GM21381 (cell line): ENCODE data around the gene IL9.
"Not testable (repeated sequence)": the region's sequence is repeated elsewhere in the genome, so short reads cannot be mapped to it uniquely, and the experiment has no call there.

Experiments
- ATAC-seq: cut with Tn5 transposase; IDR thresholded peaks from one replicate; pipeline ENCODE4 v1.9.1; 2021; ENCODE audit warnings: mild to moderate bottlenecking, moderate library complexity; ENCODE audit not compliant: unreplicated experiment

The IL9 gene

DNA sequence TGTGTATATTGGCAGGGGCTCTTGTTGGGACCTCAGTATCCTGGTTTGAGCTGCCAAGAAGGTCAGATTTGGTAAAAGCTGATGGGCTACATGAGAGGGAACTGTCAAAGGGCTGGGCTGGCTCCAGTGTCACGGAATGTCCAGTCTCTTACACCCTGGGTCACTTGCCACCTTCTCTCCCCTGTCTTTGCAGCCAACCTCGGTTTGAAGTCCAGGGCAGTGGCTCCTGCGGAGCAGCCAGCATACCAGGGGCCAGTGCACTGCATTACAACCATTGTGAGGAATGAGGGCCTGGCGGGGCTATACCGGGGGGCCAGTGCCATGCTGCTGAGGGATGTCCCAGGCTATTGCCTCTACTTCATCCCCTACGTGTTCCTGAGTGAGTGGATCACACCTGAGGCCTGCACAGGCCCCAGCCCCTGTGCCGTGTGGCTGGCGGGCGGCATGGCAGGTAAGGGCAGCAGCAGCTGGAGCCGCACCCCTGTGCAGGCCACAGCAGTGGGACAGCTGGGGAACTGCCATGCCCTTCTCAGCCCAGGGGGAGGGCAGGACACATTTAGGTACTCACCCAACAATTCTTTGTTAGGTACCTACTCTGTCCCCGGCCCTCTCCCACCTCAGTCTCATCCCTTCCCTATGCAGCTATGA lies 24.2 kb downstream of the IL9 start:
- no peak for ATAC-seq

DNA sequence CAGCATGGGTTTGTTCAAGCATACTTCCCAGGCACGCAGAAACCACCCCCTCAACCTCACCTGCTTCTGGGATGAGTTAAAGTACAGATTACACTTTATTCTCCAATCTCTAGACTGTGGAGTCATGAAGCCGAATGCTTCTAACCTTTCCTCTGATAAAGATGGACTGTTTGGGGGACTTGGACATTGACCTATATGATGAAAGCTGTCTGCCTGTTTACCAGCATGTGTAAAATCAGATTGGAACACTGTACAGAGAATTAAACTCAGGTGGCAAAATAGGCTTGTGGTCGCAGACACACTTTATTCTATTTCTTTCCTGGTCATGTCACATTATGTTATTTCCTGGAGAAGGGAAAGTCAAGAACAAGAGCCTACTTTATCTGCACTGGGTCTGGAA lies 25.7 kb downstream of the IL9 start:
- ATAC-seq, result no peak

DNA sequence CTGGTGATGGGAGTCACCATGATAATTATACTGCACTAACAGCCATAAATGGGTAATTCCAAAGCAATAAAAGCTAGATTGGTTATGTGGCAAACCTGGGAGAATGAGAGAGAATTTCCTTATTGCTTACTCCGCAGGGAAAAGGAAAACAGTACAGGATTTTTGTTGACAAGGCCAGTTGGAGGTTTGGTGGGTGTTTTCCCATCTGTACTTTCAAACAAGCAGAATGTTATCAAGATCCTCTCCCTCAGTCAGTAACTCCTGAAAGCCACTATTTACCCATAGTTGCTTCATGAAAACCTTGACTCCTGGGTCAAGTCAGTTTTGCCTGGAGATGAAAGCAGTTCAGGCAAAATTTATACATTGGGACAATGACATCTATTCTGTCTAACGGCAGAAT lies 26.4 kb downstream of the IL9 start:
- no peak for ATAC-seq

DNA sequence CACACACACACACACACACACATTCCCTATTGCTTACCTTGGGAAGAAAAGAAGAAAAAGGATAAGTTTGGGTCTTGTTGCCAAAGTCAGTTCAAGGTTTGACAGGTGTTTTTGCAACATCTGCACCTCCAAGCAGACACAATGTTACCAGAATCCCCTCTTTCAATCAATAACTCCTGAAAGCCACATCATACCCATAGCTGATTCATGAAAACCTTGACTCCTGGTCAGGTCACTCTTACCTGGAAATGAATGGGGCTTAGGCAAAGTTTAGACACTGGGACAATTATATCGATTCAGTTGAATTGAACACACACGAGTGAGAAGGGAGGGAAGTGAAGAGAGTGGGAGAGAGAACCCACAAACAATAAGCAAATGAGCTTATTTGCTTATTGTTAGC lies 27.0 kb downstream of the IL9 start:
- no peak for ATAC-seq

DNA sequence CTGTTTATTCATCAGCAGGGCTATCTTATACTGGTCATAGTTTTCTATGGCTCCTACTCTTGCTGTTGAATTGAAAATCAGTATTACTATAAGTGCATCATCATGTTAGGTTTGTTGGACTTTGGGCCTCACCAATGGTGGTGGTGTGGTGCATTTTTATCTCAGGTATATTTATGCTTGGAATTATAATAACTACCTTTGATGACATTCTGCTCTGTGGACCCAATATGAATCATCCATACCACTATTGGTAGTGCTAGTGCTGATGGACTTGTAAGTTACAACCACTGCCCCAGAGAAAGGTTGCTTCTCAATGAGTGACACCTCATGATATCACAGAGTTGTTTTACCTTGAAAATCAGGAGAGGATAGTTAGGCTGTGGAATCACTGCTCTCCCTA lies 28.0 kb downstream of the IL9 start:
- no peak for ATAC-seq

DNA sequence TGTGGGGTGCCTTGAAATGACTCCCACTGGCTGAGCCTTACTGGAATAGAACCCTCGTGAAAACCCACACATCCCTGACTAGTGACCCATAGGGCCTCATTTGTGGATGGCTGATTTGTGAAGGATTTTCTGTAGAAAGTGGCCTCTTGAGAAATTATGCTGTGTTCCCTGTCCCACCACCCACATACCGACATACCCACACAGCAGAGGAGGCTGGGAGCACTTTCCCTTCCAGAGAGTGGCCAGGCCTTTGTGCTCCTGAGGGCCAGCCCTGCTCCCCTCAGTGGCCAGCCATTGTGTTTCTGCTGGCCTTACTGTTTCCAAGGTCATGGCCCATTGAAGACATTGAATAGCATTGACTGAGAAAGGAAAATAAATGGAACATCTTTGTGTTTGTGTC lies 29.6 kb downstream of the IL9 start:
- no peak for ATAC-seq

DNA sequence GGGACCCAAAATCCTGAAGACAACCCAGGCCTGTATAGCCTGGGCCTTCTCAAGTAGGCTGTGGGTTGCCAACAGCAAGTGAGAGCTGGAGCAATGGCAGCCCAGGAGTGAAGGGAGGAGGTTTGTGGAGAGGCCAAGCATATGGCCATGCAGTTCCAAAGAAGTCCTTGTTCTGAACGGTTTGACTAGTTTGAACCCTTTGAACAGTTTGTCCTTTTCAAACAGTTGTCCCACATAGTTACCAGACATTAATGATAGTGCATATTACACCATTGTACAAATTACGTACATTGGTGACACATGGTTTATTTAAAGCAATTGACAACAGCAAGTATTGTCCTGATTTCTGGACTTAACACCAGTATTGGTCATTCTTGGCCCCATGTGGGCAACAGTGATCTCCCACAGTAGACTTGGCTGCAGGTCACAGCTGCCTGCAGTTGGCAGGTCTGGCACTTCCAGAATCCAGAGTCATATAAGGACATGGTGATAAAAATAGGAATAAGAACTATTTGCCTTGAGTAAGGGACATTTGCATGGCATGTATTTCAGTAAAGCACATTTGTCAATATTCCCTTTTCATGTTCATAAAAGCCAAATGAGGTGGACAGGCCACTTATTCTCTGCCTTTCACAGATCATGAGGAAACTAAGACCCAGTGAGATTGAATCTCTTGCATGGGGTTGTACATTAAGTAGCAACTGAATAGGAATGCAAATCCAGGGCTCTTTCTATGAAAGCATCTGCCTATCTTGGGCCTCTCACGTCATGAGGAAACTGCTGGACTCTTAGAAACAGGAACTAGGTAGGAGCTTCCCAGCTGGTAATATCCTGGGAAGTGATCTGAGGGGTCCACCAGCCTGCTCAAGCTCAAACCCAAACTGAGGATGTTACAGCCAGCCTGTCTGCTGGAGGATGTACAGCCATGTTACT lies 30.9 kb downstream of the IL9 start:
- ATAC-seq, result no peak

DNA sequence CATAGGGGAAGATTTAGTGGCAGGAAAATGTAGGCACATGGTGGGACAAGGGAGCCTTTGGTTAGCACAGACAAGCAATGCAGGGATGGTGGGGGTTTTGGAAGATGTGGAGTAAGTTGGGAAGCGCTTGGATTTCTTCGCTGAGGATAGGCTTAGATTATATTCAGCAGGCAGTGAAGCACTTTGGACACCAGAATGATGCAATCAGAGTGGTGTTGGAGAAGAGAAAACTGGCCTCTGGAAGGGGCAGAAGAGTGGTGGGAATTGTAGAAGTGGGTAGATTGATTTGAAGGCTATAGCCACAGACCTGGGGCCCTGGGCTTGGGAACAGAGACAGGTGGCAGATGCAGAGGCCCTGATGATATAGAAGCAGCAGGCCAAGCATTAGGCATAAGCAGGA lies 32.9 kb downstream of the IL9 start:
- ATAC-seq, result no peak

DNA sequence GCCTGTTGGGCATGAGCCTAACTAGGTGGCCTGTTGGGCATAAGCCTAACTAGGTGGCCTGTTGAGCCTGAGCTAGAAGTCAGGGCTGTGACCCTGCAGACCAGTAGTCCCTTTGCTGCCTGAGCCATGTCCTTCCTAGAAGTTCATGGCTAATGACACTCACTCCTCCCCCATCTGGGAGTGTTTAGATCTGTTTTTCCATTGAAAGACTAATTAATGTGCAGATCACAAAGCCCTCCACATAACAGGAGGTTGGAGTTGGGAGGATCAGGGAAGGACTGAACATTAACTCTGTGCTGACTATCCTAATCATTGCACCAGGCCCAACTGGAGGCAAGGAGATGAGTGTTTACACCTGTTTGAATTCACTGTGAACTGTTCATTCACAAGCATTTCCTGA lies 33.6 kb downstream of the IL9 start:
- no peak for ATAC-seq

DNA sequence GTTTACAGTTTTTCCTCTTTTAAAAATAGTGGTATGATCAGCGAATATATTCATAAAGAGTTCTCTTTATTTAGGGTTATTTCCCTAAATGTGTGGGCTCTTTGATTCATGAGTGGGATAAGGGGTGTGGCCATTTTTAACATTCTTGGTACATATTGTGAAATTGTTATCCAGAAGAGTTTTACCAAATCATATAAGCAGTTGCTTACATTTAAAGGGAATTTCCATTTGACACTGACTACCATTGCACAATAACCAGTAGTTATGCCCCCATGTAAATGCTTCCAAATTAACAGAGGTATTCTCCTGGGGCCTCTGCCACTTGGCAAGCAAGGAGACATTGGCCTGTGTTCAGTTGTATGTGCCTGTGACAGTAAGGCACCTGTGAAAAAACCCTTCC lies 34.0 kb downstream of the IL9 start:
- no peak for ATAC-seq

DNA sequence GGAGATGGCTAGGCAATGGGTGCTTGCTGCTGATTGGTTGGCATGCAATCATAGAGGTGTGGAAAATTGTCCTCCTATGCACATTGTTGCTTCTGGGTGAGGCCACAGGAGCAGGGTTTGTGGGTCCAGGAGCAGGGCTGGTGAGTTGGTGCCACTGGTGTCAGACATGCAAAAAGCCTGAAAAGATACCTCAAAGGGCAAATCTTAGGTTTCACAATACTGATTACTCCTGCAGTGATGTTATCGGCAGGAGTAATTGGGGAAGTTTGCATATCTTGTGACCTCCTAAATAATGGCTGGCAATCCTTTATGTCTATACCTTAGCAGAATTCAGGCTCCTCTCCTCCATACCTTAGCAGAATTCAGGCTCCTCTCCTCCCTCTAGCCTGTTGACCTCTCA lies 36.0 kb downstream of the IL9 start:
- no peak for ATAC-seq

DNA sequence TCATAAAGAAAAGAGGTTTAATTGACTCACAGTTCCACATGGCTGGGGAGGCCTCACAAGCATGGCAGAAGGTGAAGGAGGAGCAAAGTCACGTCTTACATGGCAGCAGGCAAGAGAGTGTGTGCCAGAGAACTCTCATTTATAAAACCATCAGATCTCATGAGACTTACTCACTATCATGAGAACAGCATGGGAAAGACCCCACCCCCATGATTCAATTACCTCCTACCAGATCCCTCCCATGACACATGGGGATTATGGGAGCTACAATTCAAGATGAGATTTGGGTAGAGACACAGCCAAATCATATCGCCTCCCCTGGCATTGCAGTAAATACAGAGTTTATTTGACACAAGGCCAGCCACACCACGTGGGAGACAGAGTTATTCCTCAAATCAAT lies 36.5 kb downstream of the IL9 start:
- ATAC-seq, result not testable (repeated sequence)

DNA sequence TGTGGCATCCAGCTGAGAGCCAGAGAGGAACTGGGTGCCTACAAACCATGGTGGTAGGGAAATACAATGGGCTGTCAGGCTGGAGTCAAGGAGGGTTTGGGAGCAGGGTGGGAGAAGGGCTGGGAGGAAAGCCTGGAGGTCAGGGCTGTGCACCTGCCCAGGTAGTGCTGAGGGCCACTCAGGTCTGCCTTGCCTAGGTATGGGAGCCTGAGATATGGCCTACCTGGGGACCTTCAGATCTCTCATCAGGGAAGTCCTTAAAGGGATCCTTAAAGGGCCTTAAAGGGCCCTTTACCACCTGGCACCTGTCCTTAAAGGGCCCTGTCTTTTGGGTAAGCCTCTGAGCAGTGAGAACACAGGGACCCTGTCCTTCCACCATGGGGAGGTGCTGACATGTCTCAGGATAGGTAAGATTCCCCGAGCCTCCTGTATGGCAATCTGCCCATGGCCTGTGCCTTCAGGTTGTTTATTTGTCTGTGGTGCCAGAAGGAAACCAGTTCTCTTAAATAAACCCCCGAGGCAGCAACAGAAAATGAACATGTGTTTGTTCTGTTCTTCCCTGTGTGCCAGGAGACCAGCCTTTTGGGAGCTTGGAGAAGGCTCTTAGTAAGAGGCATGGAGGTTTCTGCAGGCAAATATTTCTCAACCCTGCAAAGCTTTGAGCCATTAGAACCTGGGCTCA lies 37.9 kb downstream of the IL9 start:
- ATAC-seq, result no peak

DNA sequence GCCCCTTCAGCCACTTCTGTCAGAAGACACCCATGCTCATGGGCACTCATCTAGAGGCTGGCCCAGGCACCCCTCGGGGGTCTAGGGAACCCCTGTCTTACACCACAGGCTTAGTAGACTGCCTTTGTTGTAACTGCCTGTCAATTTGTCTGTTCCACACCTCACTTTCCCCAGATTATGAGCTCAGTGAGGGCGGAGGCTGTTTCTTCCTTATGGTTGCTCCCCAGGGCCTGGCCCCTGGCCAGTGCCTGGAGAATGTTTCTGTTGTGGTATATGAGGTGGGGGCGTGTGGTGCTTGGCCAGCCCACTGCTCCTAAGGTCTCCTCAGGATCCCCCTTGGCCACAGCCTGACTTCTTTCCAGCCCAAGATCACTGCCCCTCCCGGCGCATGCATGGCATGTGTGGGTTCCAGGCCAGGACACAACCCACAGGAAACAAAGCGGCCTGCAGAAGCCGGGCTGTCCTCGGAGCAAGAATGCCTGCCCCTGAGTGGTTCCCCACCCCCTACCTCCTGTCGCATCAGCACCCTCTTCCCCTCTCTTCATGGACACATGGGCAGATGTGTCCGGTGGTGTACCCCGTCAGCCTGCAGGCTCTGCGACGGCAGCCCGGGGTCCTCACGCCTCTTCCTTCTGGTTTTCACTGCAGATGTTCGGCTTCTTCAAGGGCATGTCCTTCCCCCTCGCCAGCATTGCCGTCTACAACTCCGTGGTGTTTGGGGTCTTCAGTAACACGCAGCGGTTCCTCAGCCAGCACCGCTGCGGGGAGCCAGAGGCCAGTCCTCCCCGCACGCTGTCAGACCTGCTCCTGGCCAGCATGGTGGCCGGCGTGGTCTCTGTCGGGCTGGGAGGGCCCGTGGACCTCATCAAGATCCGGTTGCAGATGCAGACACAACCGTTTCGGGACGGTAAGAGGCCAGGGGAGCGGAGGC lies 43.5 kb downstream of the IL9 start:
- ATAC-seq, result no peak

DNA sequence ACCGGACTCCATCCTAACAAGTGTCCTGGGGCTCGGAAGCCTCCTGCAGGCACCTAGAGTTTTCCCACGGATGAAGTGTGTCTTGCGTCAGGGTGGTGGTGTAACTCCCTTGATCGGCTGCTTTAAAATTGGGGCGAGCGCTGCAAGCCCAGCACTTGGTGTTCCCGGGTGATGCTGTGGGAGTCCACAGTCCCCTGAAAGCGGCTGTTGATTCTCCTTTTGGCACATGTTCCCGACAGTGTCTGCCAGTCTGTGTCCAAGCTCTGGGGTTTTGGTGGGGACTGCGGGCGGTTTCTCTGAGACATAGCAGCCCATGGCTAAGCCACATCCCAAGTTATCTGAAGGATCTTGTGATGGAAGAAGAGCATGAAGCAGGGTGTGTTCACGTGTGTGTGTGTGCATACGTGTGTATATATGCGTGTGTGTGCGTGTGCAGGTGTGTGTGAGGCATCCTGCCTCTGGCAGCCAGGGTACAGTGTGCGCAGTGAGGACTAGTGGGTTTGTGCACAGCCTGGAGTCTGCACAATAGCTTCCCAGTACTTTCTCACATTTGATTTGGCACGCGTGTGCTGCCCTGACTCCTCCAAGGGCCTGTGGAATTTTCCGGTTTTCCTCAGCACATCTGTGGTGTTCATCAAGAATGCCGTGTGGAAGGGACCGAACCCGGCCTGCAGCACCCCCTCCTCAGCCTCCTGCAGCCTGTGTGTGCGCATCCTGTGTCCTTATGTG lies 44.3 kb downstream of the IL9 start:
- no peak for ATAC-seq

DNA sequence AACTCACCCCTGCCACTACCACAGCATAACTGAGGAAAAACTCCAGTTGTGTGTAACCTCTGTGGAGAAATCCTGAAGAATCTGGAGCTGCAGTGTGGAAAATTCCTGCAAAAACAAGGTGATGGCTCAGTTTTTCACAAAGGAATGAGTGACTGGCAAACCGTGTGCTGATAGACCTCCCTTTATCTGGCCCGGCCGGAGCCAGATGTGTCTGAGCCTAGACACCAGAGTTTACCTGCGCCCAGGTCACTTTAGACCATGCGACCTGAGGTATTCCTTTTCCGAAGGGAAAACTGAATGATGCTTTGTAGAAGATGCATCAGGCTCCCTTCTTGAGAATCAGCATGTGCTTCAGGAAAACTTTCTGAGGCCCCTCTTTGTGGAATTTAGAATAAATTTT lies 45.0 kb downstream of the IL9 start:
- ATAC-seq, result no peak

DNA sequence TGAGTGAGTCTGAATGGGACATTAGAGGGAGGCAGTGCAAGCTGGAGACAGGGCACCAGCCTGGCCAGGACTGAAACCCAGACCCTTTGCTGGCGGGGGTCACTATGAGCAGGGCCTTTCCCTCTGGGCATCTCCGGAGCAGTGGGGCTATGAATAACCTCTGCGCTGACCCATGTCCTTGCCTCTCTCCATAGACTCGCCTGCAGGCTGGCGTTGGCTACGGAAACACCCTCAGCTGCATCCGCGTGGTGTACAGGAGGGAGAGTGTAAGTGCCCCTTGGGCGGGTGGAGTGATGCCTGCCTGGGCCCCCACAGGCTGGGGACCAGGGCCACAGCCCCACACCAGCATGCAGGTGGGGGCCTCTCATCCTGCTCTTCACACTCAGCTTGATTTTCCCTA lies 45.4 kb downstream of the IL9 start:
- ATAC-seq, result no peak

DNA sequence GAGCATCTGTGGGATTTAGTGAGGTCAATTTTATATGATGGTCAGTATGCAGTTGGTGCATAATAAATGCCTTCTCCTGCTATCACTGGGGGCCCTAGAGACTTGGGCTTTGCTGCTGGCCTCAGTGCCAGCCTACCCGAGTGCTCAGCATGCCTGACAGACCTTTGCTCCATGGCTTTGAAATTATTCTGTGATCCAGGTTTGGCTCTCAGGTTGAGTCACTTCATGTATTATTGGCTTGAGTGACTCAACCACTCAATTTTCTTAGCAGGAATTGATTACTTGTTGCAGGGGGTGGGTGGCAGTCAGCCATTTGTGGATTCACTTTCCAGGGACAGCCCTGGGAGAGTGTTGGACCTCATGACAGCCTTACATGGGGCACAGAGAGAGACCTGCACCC lies 47.7 kb downstream of the IL9 start:
- ATAC-seq, result no peak

DNA sequence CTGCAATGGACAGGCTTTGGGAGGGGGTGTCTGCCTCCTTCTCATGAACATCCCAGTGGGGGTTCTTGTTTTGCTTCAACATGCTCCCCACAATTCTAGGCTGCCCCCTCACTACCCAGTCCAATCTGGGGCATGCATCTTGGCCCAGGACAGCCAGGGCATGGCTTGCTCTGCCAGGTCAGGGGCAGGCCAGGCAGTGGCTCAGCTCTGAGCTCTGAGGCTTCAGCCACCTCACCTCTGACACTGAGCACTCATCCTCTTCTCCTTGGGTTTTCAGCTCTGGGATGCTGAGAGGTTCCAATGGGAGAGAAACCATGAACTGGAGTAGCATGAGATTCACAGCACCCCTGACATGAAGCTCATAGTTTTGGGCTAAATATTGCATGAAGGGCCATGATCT lies 49.3 kb downstream of the IL9 start:
- no peak for ATAC-seq
